Tibial nerve (tissue), 3 donors: ENCODE measurements around the gene EN1.

Experiments used
- POLR2A ChIP-seq, 2 donors: fragments of 450-650 bp; IDR thresholded peaks; one replicate each; pipeline ENCODE4 v1.6.1; 2017; ENCODE audit warnings: antibody characterized with exemption in 2 of 2, mild to moderate bottlenecking in 2 of 2, moderate library complexity in 2 of 2
- TF ChIP-seq, protein P1 (sequence below), 5 experiments: fragments of 200-600 bp in 3 of 5; fragments of 450-650 bp in 2 of 5; sonication (generic) in 3 of 5; IDR thresholded peaks; one replicate each; pipeline ENCODE4 v1.5.1; 2016 to 2019; ENCODE audit warnings: antibody characterized with exemption in 5 of 5, mild to moderate bottlenecking in 3 of 5, moderate library complexity in 2 of 5

DNA sequence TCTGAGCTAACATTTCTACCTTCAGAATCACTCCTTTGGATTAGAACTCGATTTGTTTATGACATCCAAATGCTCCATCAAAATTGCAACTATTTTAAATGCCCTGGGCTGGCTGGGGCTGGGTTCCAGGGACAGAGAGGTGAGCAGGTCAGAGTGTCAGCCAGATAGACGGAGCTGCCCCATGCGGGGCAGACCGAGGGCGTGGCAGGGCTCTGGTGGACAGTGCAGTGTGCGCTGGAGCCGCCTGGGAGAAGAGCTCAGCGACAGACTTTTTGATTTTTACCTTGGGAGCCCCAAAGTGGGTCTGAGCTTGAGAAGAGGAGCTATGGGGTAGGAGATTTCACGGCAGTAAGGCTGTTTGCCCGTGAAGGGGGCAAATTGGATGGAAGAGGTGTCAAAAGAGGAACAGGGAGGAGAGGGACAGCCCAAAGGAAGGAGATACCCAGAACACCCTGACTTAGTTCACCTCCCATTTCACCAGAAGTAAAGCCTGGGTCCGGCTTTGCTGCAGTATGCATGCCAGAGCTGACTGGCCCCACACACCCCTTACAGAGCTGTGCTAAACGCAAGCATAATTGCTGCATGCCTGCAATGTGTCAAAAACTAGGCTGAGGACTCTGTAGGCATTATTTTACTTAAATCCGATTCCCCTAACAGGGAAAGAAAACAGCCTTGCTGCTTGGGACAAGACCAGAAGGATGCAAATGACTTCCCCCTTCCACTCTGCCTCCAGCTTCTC, 33.7 kb downstream of the EN1 start:
- TF ChIP-seq, protein P1, sequence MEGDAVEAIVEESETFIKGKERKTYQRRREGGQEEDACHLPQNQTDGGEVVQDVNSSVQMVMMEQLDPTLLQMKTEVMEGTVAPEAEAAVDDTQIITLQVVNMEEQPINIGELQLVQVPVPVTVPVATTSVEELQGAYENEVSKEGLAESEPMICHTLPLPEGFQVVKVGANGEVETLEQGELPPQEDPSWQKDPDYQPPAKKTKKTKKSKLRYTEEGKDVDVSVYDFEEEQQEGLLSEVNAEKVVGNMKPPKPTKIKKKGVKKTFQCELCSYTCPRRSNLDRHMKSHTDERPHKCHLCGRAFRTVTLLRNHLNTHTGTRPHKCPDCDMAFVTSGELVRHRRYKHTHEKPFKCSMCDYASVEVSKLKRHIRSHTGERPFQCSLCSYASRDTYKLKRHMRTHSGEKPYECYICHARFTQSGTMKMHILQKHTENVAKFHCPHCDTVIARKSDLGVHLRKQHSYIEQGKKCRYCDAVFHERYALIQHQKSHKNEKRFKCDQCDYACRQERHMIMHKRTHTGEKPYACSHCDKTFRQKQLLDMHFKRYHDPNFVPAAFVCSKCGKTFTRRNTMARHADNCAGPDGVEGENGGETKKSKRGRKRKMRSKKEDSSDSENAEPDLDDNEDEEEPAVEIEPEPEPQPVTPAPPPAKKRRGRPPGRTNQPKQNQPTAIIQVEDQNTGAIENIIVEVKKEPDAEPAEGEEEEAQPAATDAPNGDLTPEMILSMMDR (IDR thresholded peaks at IDR 0.05), result no peak
- TF ChIP-seq POLR2A (IDR thresholded peaks at IDR 0.05), result no peak
